ENCODE measurements around the gene SLC25A11. TPM values are rescaled to one million over a fixed set of nuclear protein-coding genes. Genes with fewer than 3 reads are reported as not detected.

SLC25A11 gene
- total RNA-seq, 2 experiments from 2014 or later = 73.0 to 75.3 TPM

DNA sequence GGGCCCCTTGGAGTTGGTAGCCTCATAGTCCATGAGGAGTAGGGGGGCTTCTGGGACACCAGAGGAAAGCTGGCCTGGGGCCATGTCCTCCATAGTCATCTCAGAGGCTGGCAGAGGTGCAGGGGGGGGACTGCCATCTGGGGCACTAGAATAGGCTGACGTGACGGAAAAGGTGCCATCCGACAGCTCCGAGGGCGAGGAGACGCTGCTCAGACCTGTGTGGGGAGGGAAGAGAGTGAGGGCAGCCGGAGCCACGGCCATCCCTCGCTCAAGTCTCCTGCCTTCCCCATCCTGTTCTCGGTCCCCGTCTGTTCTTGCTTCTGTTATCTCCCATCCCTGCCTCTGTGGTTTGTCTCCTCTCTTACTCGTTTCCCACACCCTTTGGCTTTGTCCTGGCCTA, 32.5 kb upstream of the SLC25A11 start:
- Mint-ChIP-seq H3K4me1 (peaks cover 13% of the 10 kb centered on the region), H3K36me3 (ENCODE audit: low read depth) (peaks cover 43% of the 10 kb centered on the region), H3K4me3 (no peak overlapping the region), H3K27me3 (no peaks in the 10 kb centered on the region), H3K9me3 (no peaks in the 10 kb centered on the region), H3K27ac (no peak overlapping the region)
- CTCF ChIA-PET = interaction anchor here (1.2 to 3.6 kb wide), 2 partner anchors 8 to 11 kb away, joined by 4 to 21 read pairs; no protein-coding TSS in a partner anchor
- POLR2A ChIA-PET = interaction anchor here (0.6 kb wide), 1 partner anchor 779 kb away, joined by 4 read pairs; no protein-coding TSS in a partner anchor
- no peak for DNase-seq

GRCh38 chr17:4971826-4972225, 32.0 kb upstream of the SLC25A11 start:
- DNase-seq = no peak
- Mint-ChIP-seq H3K4me3 (no peak overlapping the region), H3K4me1 (peaks cover 13% of the 10 kb centered on the region), H3K27ac (no peak overlapping the region), H3K36me3 (ENCODE audit: low read depth) (peaks cover 39% of the 10 kb centered on the region), H3K27me3 (no peaks in the 10 kb centered on the region), H3K9me3 (no peaks in the 10 kb centered on the region)
- CTCF ChIA-PET = interaction anchor here (0.7 to 3.6 kb wide), 5 partner anchors 8 to 62 kb away, joined by 3 to 21 read pairs (median 4); no protein-coding TSS in a partner anchor
- POLR2A ChIA-PET = no interaction called here

DNA sequence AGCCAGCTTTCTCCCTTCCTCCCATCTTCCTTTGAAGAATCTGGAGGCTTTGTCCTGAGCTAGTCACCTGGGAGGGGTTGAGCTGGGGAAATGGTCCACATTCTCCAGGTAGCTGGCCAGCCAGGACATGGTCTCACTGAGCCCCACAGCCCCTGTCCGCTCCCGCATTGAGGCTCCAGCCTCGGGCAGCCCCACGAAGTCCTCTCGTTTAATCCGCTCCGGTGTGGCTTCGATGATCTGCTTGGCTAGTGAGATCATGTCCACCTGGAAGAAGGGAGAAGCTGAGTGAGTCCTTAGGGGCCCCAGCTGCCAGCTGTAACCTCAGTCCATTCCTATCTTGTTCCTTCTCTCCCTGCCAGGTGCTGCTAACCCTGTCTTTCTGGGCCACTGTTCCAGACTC, 30.4 kb upstream of the SLC25A11 start:
- Mint-ChIP-seq H3K4me1 (peaks cover 20% of the 10 kb centered on the region), H3K27ac (no peak overlapping the region), H3K27me3 (no peaks in the 10 kb centered on the region), H3K9me3 (no peaks in the 10 kb centered on the region), H3K36me3 (ENCODE audit: low read depth) (peaks cover 41% of the 10 kb centered on the region), H3K4me3 (no peak overlapping the region)
- DNase-seq = no peak
- ChIA-PET POLR2A (no interaction called here), CTCF (interaction anchor here (0.6 to 3.6 kb wide), 8 partner anchors 10 to 108 kb away, joined by 3 to 21 read pairs (median 4); partner anchors contain the start of genes ENO3 and ZFP3)

DNA sequence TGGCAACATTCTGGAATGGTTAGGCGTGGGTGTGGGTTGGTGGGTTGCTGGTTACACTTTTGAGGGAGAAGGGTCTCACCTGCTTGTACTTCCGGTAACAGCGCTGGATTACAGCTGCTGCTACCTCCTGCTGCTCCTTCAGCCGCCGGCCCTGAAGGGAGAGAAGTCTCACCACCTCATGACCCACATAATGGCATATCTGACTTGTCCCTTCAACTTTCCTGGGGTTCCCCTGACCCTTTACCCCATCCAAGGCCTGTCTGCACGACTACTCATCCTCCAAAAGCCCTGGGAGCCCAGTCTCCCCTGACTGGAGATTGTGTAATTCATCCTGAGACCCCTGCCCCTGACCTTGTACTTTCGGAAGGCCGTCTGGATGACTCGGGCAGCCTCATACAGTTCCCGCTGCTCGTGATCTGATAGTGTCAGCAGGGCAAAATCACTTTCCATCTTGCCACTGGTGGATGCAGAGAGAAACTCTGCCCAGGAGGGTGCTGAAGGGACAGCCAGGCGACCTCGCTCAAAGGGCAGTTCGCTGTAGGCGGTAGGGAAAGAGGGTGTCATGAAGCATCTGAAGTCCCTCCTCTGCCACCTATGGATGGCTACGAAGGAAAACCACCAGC, 29.8 kb upstream of the SLC25A11 start:
- CTCF ChIA-PET = interaction anchor here (0.6 to 3.6 kb wide), 7 partner anchors 10 to 97 kb away, joined by 3 to 21 read pairs (median 4); partner anchors contain the start of gene ENO3
- Mint-ChIP-seq H3K27me3 (no peaks in the 10 kb centered on the region), H3K9me3 (no peaks in the 10 kb centered on the region), H3K4me1 (peaks cover 21% of the 10 kb centered on the region), H3K27ac (no peak overlapping the region), H3K36me3 (ENCODE audit: low read depth) (peaks cover 38% of the 10 kb centered on the region), H3K4me3 (no peak overlapping the region)
- DNase-seq = no peak
- POLR2A ChIA-PET = interaction anchor here (4.0 kb wide), 1 partner anchor 23 kb away, joined by 44 read pairs; the partner anchor contains the start of gene PFN1

- DNase-seq = peak; percentile 21
- POLR2A ChIA-PET = interaction anchor here (4.0 kb wide), 1 partner anchor 23 kb away, joined by 44 read pairs; the partner anchor contains the start of gene PFN1
- no peaks in the 10 kb centered on the region for H3K9me3 Mint-ChIP-seq
- no peak overlapping the region for H3K27ac Mint-ChIP-seq
- no peak overlapping the region for H3K4me3 Mint-ChIP-seq
- peaks cover 32% of the 10 kb centered on the region for H3K36me3 Mint-ChIP-seq (ENCODE audit: low read depth)
- CTCF ChIA-PET = interaction anchor here (0.7 to 3.6 kb wide), 6 partner anchors 9 to 38 kb away, joined by 3 to 21 read pairs (median 3); partner anchors contain the start of gene ENO3
- H3K4me1 Mint-ChIP-seq = peaks cover 22% of the 10 kb centered on the region
- H3K27me3 Mint-ChIP-seq = no peaks in the 10 kb centered on the region
Observed at GRCh38 chr17:4969047-4969550, 29.3 kb upstream of the SLC25A11 start.

- H3K27me3 Mint-ChIP-seq = no peaks in the 10 kb centered on the region
- POLR2A ChIA-PET = interaction anchor here (4.0 kb wide), 1 partner anchor 22 kb away, joined by 44 read pairs; the partner anchor contains the start of gene PFN1
- DNase-seq = no peak
- CTCF ChIA-PET = interaction anchor here (1.0 to 3.9 kb wide), 7 partner anchors 9 to 59 kb away, joined by 3 to 23 read pairs (median 3); partner anchors contain the start of genes CAMTA2 and ENO3
- no peaks in the 10 kb centered on the region for H3K9me3 Mint-ChIP-seq
- H3K36me3 Mint-ChIP-seq (ENCODE audit: low read depth) = peaks cover 27% of the 10 kb centered on the region
- peaks cover 20% of the 10 kb centered on the region for H3K4me1 Mint-ChIP-seq
- H3K27ac Mint-ChIP-seq = no peak overlapping the region
- H3K4me3 Mint-ChIP-seq = no peak overlapping the region
Observed at GRCh38 chr17:4968486-4969046, 28.7 kb upstream of the SLC25A11 start.

GRCh38 chr17:4967539-4968485, 28.0 kb upstream of the SLC25A11 start, which contains the start of gene SPAG7:
Gene SPAG7, minus strand, starts transcription at chr17:4967817. Its CDS starts 13 bp downstream, at chr17:4967804.
- ChIA-PET CTCF (interaction anchor here (0.9 to 3.9 kb wide), 16 partner anchors 10 to 95 kb away, joined by 3 to 23 read pairs (median 6); partner anchors contain the start of genes CAMTA2, ENO3, PFN1 and RNF167), POLR2A (interaction anchor here (0.5 to 4.0 kb wide), 5 partner anchors 16 to 824 kb away, joined by 3 to 44 read pairs (median 8); partner anchors contain the start of genes C17orf107, PFN1, RNF167 and SLC25A11)
- H3K27ac Mint-ChIP-seq = peak within 1 kb of the TSS; percentile 67
- H3K4me3 Mint-ChIP-seq = no peak within 1 kb of the TSS
- H3K36me3 Mint-ChIP-seq (ENCODE audit: low read depth) = peaks cover 21% of the 10 kb centered on the region
- no peaks in the 10 kb centered on the region for H3K9me3 Mint-ChIP-seq
- H3K4me1 Mint-ChIP-seq = peaks cover 20% of the 10 kb centered on the region
- no peaks in the 10 kb centered on the region for H3K27me3 Mint-ChIP-seq
- DNase-seq = peak; percentile 93

DNA sequence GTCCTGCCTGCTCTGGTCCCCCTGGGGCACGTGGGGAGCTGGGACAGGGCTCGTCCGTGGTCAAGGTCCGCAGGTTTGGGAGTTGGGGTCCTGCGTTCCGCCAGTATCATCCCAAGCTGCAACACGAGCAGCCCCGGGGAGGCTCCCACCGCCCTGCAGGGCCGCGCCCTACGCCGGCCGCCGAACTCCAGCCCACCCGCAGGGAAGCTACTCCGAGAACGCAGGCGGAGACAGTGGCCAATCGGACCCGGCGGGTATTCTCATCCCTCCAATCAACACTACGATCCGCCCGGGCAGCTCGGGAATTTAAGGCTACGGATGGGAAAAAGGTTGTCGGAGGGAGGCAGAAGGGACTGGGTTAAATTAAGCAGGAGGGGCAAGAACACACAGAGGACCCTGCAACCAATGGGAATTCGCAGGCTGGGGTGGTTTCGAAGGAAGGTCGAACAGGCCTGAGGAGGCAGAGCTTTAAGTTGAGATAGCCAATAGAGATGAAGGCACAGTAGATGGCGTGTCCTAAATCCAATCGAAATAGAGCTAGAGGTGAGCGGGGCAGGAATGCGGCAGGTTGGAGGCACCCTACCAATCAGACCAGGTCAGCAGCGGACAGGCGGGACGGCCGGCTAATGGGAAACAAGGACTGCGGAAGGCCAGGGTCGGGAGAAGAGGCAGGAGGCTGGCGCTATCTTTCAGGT, 27.1 kb upstream of the SLC25A11 start:
- peaks cover 20% of the 10 kb centered on the region for H3K4me1 Mint-ChIP-seq
- H3K4me3 Mint-ChIP-seq = no peak overlapping the region
- ChIA-PET CTCF (interaction anchor here (0.9 to 3.9 kb wide), 14 partner anchors 10 to 96 kb away, joined by 3 to 23 read pairs (median 6); partner anchors contain the start of genes CAMTA2, ENO3, PFN1 and RNF167), POLR2A (interaction anchor here (0.5 to 4.0 kb wide), 6 partner anchors 15 to 823 kb away, joined by 3 to 44 read pairs (median 6); partner anchors contain the start of genes C17orf107, PFN1, RNF167 and SLC25A11)
- peak; percentile 98 for DNase-seq
- H3K27me3 Mint-ChIP-seq = no peaks in the 10 kb centered on the region
- no peaks in the 10 kb centered on the region for H3K9me3 Mint-ChIP-seq
- H3K36me3 Mint-ChIP-seq (ENCODE audit: low read depth) = peaks cover 16% of the 10 kb centered on the region
- H3K27ac Mint-ChIP-seq = peak overlapping the region; percentile 67

DNA sequence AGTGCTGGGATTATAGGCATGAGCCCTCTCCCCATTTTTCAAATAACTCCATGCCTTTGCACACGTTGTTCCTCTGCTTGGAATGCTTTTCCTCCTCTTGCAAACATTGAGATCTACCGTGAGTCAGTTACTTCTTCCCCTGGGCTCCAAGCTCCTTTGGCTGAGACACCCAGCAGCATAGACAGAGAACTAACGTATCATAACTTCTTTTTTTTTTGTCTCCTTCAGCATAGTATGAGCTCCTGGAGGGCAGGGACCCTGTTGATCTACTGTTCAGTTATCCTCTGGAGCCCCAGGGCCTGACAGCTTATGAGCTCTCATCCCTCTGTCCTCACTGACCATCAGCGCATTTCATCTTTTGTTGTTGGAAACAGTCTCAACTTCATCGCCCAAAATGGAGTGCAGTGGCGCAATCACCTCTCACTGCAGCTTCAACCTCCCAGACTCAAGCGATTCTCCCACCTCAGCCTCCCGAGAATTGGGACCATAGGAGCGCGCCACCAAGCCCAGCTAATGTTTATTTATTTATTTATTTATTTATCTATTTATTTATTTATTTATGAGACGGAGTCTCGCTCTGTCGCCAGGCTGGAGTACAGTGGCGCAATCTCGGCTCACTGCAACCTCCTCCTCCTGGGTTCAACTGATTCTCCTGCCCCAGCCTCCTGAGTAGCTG, 25.6 kb upstream of the SLC25A11 start:
- Mint-ChIP-seq H3K4me3 (peak overlapping the region; percentile 50), H3K36me3 (ENCODE audit: low read depth) (peaks cover 15% of the 10 kb centered on the region), H3K27me3 (no peaks in the 10 kb centered on the region), H3K27ac (peak overlapping the region; percentile 47), H3K9me3 (no peaks in the 10 kb centered on the region), H3K4me1 (peaks cover 16% of the 10 kb centered on the region)
- CTCF ChIA-PET = interaction anchor here (0.6 to 3.9 kb wide), 3 partner anchors 14 to 255 kb away, joined by 3 to 23 read pairs (median 8); partner anchors contain the start of gene ARRB2
- no peak for DNase-seq
- POLR2A ChIA-PET = interaction anchor here (4.0 kb wide), 1 partner anchor 19 kb away, joined by 44 read pairs; the partner anchor contains the start of gene PFN1

DNA sequence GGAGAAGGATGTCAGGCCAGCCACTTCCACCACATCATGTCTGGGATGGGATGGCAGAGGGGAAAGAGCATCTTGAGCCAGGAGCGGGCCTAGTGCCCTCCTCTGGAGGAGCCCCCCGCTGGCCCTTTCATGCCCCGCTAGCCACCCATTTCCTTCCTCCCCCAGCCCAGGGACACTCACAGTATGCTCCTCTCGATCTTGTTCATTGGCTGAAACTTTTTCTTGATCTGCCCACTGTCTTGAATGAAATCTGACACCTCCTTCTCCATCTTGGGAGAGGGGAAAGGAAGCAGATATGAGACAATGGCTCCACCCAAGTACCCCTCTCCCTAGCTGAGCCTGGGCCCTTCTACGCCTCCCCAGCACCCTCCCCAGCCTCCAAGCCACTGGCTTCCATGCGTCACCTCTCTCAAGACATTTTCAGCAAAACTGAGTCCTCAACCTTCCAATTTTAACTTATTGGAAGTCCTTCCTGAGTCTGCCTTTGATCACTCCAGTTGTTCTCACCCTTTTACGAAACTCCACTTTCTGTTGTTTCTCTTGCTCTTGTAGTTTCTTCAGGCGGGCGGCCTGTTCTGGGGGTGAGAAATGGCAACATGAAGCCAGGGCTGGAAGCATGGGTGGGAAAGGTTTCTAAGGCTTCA, 20.6 kb upstream of the SLC25A11 start:
- DNase-seq = no peak
- no peak overlapping the region for H3K27ac Mint-ChIP-seq
- POLR2A ChIA-PET = no interaction called here
- no peaks in the 10 kb centered on the region for H3K27me3 Mint-ChIP-seq
- H3K9me3 Mint-ChIP-seq = no peaks in the 10 kb centered on the region
- H3K4me1 Mint-ChIP-seq = peaks cover 15% of the 10 kb centered on the region
- H3K36me3 Mint-ChIP-seq (ENCODE audit: low read depth) = peaks cover 28% of the 10 kb centered on the region
- CTCF ChIA-PET = interaction anchor here (0.5 kb wide), 1 partner anchor 536 kb away, joined by 3 read pairs; no protein-coding TSS in a partner anchor
- no peak overlapping the region for H3K4me3 Mint-ChIP-seq
